GM03348 (cell line): Measurements from ENCODE around the gene COPS8.

Experiments used
- DNase-seq: peaks from one replicate; pipeline ENCODE4 v3.0.0; 2012; ENCODE audit warnings: low spot score

Gene COPS8

DNA sequence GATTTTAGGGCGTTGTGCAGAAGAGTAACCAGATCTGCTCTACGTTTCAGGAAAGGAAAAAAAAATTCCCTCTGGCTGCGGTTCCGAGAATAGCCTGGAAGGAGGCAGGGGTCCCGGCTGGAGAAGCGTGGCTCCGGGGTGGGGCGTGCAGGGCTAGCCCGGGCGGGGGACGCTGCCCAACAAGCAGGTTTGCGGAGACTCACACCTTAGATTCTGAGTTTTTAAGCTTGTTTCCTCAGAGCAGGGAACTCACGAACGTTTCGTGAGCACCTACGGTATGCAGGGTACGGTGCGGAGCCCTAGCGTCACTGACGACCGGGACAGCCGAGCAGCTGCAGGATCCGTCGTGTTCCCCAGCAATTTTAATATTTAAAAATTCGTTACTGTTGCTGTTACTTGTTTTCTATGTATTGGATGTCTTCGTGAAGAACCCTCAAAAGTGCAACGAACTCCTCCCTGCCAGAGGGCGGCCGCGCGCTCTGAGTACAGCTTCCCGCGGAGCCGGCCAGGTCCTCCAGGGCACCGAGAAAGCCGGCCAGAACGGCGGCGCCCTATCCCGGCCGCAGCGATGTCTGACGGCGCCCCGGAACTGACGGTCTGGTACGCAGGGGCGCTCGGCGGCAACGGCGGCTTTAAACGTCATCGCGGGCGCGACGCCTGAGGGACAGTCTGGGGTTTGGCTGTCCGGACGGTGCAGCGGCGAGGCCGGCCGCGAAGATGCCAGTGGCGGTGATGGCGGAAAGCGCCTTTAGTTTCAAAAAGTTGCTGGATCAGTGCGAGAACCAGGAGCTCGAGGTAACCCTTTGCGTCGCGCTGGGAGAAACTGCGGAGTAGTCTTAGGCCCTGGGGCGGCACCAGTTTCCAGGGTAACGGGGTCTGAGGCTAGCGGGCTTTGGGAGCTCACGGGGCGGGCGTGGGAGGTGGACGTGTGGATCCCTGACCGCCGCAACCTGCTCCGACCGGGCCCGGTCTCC is at the start of gene COPS8:
TSS of gene COPS8 (plus strand) at position 642 of the 974 bp plus-strand sequence. CDS start at position 718, 76 bp downstream.
- DNase-seq = peak; percentile 96

DNA sequence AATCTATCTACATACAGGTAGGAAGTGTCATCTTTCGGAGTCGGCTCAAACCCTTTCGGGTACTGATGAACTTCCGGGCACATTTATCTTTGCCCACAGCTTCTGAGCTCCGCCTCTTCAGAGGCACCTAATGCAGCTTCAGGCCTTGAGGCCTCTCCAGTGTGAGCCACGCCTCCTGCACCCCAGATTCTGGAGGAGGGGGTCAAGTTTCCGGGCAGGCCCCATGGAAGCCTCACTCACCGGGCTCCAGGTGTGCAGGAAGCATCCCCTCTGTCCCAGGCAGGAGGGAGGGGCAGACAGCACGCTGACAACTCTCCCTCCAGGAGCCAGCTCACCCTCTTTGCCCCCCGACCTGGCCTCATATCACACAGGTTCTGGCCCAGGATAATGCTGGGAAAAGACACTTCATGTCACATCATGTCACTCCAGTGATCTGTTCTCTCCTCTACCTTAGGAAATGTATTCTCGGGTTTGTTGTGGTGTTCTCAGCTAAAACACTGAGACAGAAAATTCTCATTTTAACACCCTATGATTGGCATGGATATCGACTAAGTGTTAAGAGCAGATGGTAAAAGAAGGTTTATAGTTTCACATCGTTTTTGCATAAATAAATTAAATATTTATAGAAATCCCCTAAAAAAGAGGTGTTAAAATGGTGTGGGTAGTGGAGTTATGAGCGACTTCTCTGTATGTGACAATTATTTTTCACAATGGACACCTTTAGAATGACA is 46.2 kb upstream of the COPS8 start:
- DNase-seq = no peak

DNA sequence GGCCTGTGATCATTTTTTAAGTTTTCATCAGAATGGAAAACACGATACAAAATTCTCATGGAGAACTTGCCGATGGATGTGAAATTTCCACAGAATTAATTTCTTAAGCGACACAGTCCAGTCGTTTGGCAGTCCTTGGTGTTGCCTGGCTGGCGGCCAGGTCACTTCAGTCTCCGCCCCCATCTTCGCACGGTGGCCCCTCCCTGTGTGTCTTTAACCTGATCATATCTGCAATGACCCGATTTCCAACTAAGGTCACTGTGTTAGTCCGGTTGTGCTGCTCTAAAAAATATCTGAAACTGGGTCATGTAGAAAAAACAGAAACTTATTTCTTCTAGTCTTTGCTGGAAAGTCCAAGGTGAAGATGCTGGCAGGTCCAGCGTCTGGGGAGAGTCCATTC is 44.5 kb upstream of the COPS8 start:
- no peak for DNase-seq

DNA sequence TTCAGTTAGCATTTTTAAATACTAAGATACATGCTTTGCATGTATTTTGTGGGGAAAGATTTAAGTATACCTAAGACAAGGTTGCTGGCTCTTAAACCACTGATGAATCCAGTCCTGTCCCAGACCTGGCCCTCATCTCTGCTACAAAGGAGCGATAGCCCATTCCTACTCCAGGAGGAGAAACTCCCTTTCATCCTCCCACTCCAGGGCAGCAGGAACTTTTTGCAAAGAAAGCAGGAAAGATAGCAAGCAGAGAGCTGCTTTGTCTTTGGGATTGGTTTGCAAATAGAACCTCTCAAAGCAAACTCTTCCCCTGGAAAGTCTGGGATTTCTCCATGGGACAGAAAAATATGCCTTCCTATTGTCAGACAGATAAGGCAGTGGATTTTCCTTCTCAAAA is 43.6 kb upstream of the COPS8 start:
- DNase-seq = no peak

DNA sequence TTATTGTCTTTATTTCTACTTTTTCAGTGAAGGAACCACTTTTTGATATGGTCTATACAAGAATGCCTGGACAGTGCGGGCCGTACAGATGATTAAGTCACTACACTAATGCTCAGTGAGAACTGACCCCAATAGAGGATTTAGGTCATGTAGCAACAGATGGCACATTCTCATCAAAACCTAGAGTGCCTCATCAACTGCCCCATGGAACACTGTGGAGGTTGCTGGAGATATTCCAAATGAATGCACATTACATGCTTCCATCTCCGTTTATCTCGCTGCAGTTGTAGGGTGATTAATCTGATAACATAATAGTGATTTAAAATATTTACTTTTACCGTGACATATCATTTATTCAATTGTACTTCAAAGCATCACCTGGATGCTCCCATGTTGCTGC is 41.8 kb upstream of the COPS8 start:
- no peak for DNase-seq

DNA sequence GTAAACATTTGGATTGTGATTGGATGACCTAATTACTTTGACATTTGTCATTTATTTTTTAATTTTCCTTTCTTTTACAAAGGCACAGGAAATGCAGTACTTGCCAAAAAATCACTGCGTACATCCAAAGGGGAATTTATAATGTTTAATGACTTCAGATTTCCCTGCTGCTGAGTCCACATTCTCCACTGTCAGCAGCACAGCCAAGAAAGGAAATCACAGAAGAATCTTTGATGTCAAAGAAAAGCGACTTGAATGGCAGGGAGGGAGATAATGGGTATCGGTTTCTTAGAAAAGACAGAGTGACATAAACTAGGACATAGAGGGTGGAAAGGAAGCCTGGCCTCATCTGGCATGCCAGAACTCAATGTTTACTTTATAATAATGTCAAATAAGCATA is 41.4 kb upstream of the COPS8 start:
- no peak for DNase-seq

DNA sequence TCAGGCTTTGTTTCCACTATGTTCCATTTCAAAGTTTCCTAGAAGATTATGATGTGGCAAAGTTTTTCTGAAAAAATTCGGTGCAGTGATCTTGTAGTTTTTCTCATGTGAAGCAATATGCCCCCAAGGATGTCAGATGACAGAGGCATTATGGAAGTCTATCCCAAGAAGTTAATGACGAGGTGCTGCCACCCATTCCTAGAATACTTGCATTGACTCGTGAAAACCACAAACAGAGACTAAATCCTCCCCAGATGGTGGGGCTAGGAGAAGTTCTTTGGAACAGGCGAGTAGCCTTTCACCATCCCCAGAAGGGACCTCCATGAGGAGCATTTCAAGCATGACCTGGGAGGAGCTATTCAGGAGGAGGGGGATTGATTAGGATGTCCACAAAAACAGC is 40.2 kb upstream of the COPS8 start:
- DNase-seq = no peak

DNA sequence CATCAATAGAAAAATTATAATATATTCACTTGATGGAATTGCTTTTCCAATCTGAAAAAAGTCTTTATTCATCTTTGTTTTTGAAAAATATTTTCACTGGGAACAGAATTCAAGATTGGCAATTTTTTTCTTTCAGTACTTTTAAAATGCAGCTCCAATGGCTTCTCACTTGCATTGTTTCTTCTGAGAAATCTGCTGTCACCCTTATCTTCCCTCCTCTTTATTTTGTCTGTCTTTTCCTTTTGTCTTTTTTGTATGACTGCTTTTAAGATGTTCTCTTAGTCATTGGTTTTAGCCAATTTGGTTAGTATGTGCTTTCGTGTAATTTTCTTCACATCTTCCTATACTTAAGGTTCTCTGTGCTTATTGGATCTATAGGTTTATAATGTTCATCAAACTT is 37.1 kb upstream of the COPS8 start:
- DNase-seq = no peak

DNA sequence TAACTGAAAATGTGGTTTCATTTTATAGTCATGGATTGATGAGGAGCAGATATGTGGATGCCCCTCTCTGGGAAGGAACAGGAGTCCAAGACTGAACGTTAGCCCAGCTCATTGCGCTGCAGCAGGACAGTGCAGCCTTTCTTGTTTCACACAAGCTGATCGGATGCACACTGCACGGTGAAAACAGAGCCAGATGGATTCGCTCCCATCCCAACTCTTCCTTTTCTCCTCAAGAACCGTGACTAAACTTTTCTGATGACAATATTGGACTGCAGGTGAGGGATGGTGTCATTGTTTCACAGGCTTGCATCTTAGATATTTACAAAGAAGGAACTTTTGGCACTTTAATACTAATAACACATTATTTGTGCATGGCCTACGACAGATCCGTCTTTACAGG is 33.8 kb upstream of the COPS8 start:
- DNase-seq = no peak

DNA sequence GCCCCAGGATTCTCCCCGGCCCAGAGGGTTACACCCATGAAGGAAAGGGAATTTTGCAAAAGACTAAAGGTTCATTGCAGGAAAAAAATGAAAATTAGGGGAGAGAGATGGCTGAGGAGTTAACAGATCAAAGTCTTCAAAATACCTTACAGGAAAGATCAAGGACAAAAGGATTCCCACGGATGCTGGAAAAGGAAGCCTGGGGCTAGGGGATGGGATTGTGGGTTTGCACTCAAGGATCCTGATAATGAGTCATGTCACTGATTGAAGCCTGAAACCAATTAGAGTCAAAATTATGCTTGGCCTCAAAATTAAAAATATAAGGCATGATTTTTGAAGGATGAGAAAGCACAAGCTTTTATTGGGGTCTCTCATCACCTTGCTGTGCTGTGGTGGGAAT is 32.6 kb upstream of the COPS8 start:
- DNase-seq = no peak

DNA sequence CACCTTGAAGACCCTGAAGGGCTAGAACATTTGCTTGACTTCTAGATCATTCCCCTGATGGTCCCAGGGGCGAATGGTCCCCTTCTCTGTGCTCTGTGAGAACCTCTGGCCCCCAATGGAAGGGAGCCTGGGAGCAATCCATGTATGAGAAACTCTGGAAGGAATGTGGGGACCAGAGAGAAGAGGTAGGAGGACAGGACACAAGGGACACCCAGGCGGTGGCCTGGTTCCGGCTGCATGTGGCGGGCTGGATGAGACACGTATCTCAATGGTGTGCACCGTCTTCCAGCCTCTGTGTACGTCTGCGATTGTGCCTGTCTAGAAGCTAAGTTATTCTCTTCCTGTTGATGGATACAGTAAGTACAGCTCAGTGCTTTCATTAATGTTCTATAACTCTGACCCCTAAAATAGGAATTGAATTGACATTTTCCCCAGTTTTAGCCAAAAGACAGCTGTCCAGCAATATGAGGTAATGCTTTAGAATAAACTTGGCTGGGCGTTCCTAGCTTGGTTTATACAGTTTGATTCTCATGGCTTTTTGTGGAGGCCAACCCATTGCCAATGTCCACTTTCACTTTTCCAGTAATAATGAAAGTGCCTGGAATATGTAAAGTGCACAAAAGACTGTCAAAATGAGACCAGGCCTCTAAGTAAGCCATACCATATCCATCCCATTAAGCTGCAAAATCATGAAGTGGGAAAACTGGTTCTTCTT is 30.1 kb upstream of the COPS8 start:
- DNase-seq = no peak

DNA sequence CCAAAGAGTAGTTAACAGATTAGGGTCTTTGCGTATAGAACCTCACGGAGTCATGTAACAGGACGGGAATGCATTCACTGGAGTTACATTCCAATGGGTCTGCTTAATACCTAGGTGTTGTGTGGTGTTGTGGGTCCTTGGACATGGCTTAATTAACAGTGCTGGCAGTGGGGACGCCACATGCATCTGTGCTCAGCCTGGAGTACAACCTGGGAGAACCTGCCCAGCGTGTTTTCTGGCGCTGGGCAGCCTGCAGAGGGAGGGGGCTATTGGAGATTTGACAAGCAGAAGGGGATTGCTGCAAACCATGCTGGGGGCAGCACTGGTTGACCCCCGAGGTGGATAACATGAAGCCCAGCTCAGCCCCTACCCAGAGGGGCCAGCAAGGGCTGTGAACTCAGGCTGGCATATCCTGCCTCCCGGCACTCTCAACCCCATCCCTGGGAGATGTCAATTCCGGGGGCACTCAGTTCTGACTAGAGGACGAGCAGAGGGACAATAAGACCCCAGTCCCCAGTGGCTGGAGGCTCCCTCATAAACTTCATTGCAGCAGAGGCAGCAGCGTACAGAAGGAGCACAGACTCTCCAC is 29.3 kb upstream of the COPS8 start:
- no peak for DNase-seq

DNA sequence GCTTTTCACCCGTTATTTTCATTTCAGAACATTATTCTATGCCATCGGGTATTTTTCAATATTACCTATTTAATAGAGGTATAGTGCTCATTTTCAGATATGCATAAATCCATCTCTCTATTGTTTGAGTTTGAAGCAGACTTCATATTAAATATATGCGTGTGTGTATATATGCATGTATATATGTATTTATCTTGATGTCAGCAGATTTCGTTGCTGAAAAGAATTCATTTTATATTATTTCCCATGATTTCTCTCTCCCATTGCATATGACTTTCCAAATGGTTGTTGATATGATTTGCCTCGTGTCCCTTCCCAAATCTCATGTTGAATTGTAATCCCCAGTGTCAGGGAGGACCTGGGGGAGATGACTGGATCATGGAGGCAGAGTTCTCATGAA is 28.6 kb upstream of the COPS8 start:
- no peak for DNase-seq

DNA sequence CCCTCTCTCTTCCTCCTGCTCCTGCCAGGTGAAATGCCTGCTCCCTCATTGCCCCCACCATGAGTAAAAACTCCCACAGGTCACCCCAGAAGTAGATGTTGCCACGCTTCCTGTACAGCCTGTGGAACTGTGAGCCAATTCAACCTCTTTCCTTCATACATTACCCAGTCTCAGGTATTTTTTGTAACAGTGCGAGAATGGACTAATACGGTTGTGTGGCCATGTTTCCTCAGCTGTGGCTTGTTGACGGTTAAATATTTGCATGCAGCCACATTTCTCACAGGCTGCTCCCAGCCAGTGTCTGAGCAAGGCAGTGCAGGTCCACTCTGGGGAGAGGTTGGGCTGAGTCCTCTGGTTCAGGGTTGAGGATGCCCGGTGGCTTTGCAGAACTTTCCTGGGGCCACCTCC is 27.8 kb upstream of the COPS8 start:
- DNase-seq = no peak

DNA sequence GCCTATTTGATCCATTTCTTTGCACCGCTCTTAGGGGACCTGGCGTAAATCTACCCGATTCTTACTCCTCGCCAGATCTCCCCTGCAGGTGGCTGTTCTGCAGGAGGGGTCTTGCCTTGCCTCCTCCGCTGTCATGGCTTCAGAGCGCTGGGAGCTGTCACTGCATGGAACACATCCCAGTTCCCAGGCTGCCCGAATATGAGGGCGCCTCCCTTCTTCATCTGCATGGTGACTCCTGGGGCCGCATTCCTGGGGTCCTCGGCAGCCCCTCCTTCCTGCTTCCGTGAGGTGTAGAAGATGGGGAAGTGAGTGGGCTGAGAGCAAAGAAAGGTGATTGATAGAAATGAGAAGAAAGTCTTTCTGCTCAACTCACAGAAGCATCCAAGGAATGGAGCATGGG is 27.3 kb upstream of the COPS8 start:
- no peak for DNase-seq

DNA sequence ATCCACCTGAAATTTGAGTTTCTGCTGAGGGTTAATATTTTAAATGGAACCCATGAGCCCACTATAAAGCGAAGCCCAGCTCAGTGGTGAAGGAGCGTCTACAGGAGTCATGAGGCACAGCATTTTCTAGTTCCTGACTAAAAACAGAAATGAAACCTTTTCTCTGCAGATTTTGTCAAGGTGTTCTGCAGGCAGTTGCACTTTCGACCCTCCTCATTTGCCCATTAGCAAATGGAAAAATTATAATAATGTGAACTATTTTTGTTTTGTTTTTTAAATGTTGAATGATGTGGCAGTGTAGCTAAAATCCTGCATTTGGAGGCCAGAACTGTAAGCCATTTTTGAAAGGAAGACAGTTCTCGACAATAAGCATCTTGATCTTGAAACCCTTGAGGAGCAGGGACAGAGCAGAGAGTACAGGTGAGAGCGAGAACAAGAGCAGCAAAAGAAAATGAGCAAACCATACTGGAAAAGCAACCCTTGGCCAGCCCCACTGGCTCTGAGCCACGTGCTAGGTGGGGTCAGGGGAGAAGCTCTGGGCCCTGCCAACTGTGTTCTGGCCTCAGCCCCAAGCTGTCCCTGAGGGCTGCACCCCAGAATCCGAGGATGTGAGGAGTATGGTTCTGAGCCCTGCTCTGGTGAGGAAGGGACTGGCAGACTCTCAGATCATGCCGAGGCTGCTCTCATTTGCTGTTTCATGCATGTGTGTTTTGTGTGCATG is 26.4 kb upstream of the COPS8 start:
- DNase-seq = no peak

DNA sequence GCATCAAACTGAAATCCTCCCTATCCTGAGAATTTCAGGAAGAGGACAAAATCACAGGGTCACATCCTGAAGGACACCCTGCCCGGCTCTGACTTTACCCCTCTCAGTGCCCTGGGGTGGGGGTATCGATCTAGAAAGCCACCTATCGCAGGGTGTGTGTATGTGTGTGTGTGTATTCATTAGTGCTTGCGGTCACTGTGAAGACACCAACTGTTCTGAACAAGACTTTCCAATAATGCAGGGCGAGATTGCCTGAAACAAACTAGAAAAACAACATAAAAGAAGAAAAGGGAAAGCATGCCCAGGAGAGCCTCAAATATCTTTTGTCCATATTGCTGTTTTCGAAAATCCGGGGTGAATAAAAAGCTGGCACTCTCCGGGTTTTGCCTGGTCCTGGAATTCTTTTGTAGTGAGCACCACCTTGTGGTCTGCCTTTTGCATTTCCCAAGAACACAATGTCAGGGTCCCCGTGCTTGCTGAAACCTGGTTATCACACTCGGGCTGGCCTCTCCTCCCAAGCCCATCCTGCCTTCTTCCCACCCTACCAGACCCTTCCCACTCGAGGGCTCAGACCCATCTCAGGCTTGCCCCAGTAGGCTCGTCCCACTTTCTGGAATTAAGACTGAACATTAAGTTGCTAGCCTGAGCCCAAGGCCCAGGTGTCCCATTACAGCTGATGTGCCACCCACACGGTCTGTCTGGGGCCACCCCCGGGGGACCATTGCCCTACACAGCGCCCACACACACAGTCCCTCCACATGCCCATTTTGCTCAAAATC is 25.0 kb upstream of the COPS8 start:
- peak; percentile 85 for DNase-seq

DNA sequence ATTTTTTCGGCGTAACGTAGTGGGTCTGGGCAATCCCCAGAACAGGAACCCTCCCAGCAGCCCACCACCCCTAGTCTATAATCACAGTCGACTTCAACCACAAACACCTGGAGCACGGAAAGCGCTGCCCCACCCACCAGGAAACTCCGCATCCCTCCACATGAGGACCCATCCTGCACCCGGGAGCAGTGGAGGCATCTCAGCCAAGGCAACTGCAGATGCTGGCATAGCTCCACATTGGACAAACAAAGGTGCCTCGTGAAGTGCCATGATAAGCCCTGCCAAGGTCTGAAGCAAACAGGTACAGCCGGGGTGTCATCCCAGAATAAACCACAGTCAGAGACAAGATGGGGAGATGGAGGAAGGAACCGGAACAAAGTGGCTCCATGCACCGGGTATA is 24.3 kb upstream of the COPS8 start:
- no peak for DNase-seq

DNA sequence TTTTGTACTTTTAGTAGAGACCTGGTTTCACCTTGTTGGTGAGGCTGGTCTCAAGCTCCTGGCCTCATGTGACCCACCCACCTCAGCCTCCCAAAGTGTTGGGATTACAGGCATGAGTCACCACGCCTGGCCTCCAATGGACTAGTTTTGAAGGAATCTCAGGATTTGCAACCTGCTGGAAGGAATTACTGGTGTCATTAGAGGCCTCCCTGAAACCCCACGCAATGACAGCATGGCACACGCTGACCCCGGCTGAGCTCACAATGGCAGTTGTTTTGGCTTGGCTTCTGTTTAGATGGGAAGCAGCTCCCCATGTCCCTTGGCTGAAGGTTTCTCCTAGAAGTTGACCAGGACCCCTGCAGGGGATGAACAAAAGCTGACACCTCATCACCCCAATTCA is 23.1 kb upstream of the COPS8 start:
- no peak for DNase-seq

DNA sequence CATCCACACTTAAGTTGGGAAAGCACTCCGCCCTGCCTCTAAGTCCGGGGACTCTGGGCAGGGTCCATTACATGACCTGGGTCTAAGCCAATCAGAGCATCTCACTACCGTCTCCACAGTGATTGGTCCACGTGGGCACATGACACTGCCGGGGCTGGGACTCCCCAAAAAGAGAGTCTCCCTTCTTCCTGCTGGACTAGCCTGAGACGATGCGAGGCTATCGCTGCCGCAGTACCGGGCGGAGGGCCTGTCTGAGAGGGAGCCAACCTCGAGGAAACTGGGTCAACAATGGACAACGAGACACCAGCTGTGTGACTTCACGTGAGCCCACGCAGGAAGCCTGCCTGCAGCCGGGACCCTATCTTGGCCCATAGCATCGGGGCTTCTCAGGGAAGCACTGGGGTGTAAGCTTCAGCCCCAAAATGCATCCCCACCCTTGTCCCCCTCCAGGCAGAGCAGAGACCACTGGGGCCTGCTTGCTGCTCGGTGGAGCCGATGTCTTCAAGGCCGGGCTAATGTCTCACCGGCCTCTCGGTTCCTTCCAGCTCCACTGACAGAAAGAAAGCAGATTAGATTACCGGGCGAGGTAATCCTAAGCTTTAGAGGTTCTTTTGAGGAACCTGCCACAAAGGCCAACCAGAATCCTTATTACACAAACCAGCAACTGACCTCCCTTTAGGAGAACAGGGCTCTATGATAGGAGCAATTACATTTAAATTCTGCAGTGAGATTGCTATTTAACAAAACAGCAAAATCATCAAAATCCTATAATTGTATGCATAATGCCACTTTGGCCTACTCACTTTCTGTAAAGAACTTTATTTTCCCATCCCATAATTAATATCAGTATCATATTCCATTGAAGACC is 21.3 kb upstream of the COPS8 start:
- DNase-seq = no peak
